ENCODE measurements around the gene CACNA1G.

Gene CACNA1G

DNA sequence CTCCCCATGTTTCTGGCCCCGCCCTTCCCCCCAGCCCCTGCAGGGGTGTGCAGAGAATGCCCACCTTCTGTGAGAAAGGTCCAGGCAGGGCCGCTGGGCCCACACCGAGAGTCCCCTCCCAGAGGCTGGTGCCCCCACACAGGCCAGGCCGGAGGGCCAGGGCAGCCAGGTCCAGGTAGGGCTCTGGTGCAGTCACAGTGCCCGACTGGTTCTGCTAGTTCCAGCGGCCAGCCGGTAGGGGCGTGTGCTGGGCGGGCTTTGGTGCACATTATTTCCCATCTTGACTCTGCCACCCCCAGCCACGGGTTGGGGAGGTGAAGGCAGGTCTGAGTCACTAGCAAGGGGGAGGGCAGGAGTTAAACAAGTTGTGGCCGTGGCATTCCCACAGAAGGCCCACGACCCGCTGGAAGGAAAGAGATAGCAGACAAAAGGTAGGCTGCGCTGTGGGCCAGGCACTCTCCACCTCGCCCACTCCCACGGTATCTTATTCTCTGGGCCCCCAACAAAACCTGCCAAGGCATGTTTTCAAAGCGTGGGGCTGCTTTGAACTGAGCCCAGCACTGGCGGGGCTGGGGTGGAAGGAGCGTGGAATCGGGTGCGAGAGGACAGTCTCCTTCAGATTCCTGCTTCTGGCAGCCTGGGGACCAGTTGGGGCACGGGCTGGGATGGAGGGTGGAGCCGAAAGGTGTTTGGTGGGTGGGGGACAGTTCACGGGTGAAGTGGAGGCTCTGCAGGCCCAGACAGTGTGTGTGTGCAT, 26.1 kb upstream of the CACNA1G start:
- no peak for DNase-seq

DNA sequence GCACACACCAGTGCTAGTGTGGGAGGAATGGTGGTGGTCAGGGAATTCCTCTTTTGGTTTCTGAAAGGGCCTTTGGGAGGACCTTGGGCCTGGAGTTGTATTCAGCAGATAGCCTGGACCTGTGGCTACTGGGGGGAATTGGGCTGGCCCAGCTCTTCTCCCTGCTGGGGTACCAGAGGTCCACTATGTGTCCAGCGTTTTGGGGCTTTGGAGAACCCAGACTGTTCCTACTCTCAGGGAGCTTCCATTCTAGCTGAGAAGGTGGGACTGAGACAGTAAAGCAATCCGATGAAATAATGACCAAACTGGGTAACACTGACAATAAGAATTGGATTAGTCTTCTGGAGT, 25.6 kb upstream of the CACNA1G start:
- no peak for DNase-seq

DNA sequence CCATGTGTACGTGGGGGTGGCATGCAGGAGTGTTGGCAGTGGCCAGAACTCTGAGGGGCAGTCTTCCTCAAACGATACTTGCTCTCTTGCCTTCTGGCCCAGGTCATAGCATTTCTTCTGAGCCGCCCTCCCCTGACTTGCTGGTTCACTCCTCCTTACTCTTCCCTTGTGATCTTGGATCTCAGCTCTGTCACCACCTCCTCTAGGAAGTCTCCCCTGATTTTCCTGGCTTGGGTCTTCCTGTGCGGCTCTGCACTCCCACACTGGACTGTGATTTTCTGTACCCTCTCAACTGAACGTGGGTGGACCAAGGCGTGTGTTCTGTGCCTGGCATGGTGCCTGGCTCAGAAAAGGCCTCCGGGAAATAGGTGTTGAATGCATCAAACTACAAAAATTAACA, 25.1 kb upstream of the CACNA1G start:
- DNase-seq, result no peak

DNA sequence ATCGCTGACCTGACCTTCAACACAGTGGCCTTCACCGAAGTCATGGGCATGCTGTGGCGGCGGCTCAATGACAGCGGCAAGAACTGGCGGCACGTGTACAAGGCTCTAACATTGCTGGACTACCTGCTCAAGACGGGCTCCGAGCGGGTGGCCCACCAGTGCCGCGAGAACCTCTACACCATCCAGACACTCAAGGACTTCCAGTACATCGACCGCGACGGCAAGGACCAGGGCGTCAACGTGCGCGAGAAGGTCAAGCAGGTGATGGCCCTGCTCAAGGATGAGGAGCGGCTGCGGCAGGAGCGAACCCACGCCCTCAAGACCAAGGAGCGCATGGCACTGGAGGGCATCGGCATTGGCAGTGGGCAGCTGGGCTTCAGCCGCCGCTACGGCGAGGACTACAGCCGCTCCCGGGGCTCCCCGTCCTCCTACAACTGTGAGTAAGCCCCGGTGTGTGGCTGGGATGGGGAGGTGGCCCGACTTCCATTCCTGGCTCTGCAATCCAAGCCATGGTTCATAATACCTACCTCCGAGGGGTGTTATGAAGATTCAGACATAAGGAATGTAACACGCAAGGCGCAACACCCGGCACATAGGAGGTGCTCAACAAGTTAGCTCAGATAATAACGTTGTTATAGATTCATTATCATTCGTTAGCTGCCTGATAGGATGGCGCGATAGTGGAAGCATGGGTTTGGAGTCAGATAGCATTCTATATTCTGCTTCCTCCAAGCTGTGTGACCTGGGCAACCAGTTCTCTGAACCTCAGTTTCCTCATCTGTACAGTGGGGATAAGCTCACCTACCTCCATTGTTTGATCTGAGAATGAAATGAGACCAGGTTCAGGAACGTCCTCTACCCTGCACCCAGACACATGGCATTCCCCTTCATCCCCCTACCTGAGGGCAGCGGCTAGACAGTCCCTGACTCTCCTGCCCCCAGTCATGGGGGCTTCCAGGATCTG, 23.6 kb upstream of the CACNA1G start:
- no peak for DNase-seq

DNA sequence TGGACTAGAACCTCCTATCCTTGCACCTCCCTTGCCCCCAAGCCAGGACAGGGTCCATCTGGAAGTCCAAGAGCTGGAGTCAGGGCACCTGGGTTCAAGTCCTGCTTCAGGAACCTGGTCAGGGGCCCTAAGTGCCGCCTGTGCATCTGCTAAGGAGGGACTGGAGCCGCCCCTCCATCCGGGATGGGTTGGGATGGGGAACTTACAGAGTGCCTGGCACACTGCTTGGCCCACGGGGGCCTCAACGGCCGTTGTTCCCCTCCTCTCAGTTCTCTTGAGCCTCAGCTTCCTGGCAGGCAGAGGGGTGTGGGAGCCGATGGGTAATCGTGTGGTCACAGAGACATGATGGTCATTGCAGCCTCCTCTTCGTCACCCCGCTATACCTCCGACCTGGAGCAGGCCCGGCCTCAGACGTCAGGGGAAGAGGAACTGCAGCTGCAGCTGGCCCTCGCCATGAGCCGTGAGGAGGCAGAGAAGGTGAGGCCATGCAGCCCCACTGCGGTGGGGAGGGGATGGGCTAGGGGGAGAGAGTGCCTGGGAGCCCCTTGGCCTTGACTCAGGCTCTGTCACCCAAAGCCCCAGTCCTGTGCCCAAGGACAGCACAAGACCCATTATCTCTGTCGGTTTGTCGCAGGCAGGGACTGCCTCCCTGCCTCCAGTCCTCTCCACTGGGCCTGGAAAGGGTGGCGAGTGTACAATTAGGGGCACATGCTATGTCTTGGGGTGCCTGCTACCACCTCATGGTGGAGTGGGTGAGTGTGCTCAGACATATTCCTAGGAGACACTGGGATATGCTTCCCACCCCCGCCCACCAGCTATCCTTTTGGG, 22.6 kb upstream of the CACNA1G start:
- DNase-seq, result no peak

DNA sequence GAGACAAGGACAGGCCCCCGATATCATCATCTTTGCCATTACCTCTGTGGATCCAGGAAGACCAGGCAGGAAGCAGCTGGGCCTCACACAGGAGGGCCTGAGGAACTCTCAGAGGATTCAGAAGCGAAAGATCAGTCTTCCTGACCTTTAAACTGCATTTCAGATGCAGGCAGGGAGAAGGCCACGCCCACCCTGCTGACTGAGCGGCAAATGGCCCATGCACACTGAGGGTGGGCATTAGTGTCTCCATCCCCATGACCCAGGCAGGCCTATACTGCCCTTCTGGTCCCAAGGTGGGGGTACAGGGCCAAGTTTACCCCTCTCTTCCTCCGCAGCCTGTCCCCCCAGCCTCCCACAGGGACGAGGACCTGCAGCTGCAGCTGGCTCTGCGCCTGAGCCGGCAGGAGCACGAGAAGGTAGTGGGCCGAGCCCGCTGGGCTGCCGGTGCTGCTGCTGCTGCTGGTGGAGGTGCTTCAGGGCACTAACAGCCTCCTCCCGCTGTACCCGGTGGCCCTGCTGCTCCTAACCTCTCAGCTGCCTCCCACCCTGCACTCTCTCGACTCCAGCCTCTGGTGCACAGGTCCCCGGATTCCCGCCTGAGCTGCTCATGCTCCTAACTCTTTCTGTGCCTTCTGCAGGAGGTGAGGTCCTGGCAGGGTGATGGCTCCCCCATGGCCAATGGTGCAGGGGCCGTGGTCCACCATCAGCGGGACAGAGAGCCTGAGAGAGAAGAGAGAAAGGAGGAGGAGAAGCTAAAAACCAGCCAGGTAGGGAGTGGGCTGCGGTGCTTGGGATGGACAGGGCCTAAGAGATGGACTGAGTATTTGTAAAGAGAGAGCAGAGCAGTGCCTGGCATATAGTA, 21.7 kb upstream of the CACNA1G start:
- no peak for DNase-seq

DNA sequence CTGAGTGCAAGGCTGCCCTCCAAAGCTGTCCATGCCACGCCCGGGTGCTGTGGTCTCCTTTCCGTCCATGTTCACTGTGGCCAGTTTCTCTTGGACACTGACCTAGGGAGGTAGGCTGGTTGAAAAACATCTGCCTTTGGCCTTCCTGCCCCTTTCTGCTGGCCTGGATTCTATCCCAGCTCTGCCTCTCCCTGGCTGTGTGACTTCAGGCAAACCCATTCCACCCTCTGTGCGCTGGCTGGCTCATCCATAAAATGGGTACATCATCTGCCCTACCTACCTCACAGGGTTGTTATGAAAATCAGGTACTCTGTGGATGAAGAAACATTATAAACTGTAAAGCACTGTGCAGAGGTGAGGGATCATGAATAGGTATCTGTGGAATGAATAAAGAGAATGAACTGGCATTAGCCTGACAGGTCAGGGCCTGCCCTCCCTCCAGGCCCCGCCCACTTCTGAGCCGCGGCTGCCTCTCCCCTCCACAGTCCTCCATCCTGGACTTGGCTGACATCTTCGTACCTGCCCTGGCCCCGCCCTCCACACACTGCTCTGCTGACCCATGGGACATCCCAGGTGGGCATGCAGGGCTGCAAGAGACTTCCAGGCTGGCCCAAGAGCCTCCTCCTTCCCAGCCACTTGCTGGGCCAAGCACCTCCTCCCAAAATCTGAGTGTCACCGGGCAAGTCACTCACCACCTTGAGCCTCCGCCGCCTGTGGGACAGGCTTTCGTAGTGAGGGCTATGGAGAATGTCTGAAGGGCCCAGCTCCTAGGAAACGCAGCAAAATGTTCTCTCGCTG, 20.6 kb upstream of the CACNA1G start:
- no peak for DNase-seq

DNA sequence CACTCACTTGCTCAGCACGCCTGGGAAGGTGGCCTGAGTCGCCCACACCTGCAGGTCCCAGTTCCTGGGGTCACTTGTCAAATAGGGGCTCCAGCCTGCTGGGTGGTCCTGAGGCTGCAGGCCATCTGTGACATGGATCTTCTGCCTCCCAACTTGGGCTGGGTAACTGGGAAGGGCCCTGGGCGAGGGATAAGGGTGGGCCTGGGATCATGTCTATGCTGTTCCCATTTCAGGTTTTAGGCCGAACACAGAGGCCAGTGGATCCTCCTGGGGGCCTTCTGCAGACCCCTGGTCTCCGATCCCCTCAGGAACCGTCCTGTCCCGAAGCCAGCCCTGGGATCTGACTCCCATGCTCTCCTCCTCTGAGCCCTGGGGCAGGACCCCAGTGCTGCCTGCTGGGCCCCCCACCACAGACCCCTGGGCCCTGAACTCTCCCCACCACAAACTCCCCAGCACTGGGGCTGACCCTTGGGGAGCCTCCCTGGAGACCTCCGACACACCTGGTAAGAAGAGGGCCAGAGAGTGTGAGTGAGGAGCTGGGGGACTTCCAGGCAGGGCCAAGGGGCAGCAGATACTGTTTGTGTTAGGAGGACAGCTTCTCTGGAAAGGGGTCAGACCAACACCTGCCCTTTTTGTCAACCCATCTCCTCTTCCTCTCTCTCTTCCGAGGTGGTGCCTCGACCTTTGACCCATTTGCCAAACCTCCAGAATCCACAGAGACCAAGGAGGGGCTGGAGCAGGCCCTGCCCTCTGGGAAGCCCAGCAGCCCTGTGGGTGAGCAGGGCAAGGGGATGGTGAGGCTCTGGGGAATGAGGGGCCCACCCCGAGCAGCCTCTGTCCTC, 19.7 kb upstream of the CACNA1G start:
- no peak for DNase-seq

DNA sequence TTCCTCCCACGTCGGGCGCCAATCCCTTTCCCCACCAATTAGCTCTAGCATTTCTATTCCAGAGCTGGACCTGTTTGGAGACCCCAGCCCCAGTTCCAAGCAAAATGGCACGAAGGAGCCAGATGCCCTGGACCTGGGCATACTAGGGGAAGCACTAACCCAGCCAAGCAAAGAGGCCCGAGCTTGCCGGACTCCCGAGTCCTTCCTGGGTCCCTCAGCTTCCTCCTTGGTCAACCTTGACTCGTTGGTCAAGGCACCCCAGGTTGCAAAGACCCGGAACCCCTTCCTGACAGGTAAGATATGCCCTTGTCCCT, 19.2 kb upstream of the CACNA1G start:
- no peak for DNase-seq

DNA sequence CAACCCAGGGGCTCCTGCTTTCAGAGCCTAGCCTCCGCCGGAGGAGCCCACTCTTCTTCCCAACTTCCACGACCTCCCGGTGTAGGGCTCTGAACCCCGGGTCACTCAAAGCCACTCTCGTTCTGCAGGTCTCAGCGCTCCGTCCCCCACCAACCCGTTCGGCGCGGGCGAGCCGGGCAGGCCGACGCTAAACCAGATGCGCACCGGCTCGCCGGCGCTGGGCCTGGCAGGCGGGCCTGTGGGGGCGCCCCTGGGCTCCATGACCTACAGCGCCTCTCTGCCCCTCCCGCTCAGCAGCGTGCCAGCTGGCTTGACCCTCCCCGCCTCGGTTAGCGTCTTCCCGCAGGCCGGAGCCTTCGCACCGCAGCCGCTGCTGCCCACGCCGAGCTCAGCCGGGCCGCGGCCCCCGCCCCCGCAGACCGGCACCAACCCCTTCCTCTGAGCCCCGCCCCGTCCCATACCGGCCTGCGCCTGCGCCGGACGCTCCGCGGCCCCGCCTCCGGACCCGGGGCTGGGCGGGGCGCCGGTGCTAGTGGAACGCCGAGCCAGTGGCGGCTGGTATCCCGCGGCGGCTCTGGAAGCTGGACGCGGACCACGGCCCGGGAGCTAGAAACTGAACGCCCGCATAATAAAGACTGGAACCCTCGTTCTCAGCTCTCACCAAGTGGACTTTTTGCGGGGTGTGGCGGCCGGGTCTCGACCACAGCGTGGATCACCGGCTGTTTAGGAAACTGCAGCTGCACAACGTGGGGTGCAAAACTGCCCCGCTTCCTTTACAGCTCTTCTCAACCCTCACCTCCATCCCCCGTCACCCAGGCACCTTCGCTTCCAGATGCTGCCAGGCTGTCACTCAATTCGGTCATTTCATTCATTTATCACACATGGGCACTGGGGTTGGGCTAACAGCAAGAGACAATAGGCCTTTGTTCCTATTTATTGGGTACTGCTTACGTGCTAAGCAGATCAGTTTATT, 18.5 kb upstream of the CACNA1G start:
- DNase-seq, result peak; percentile 73

DNA sequence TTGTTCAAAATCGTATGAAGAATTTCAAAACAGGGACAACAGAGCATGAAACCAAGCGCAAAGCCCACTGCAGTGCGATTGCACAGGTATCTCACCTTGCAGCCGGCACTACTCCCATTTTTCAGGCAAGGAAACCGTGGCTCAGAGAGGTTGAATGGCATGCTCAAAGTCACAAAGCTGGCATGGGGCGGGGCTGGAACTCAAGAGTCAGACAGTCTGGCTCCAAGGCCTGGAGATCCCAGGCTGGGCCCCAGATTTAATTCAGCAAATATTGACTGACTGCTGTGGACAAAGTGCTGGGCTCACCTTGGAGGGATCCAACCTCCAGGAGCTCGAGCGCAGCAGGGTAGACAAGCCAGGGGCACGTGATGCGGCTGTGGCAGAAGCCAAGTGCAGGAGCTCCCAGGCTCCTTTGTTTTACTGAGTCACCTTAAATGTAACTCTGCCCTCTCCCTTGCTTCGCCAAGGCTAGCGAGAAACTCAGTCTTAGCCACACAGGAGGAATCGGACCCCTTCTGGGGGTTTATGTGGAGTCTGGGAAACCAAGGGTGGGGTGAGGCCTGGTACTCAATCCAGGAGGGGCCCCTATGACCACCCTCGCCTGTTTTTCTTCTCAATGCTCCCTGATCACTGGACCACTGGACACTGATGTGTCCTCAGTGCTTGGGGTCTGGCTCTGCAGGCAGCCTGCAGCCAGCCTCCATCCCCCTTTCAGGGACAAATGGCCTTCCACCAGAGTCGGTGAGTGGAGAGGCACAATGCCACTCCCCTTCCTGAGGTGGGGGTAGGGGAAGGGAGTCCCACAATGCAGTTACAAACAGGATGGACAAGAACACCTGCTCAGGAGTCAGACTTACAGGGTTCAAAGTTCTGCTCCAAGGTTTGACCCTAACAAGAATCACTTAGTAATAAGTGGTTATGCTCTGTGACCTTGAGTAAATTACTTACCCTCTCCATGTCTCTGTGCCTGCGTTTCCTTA, 17.4 kb upstream of the CACNA1G start:
- DNase-seq, result no peak

DNA sequence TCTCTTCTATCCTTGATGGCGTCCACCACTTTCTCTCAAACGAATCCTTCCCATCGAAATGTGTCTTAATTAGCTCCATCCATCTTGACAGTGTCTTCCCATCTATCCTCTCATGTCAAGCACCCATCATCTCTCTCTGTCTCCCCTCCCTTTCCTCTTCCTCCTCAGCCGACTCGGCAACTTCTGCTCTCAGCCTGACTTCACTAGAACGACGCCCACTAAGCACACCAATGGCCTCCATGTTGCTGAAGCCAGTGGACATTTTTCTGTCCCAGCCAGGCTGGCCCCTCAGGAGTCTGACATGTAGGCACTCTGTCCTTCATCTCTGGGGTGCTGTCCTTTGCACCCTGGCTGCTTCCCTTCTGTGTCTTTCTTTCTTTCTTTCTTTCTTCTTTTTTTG, 16.0 kb upstream of the CACNA1G start:
- DNase-seq, result no peak

DNA sequence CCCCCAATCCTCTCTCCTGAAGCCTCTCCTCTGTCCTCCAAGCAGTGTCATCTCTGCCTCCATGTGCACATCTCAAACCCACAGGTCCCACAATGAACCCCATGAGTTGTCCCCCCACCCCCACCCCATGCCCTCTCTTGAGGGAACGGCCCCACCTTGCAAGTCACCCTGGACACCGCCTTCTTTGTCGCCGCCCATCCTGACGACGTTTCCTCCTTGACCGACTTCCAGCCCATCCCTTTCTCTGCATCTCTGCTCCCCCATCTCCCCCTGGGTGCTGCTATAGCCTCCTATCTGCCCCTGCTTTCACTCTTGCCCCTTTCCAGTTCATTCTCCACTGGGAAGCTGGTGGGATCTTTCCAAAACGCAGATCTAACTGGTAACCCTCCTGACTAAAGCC, 15.2 kb upstream of the CACNA1G start:
- DNase-seq, result no peak

DNA sequence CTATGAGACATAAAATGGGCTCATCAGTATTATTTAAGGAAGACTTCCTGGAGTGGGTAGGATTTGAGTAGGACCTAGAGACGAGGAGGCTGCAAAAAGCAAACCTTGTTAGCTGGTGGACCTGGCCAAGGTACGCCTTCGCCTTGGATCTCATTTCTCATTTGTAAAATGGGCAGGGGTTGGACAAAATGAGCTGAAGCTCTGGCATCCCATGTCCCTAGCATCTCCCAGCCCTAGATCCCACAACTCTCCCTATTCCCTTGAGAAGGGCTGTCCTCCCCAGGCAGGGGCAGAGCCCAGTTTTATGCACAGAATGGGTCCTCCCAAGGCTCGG, 13.8 kb upstream of the CACNA1G start:
- DNase-seq, result no peak

DNA sequence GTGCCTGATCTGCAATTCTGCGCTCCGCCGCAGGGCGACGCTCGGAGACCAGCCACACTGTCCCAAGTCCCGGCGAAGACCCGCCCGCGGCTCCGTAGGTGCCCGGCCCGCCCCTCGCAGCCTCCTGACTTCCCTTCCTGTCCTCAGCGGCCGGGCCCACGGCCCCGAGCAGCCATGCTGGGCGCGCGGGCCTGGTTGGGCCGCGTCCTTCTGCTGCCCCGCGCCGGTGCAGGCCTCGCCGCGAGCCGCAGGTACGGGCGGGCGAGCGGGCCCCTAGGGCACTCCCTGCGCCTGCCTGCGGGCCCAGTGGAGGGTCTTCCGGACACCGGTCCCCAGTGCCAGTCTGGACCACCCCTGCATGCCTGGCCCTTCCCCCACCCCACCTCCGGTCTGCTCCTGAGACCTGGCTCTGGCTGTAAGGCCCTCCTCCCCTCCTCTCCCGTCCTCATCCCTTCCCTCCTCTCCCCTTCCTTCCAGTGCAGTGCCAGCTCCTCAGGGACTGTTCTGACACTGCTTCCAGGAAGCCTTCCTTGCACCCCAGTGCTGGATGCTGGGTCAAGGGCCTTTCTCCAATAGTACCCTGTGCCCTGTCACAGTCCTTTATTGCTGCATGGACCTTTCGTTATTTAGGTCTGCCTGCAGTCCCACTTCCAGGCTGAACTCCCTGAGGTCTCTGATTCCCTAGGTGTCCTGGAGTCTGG, 13.3 kb upstream of the CACNA1G start, which contains the start of gene SPATA20:
TSS of gene SPATA20 (plus strand) at position 140 of the 701 bp plus-strand sequence. CDS start at position 175, 35 bp downstream.
- peak; percentile 89 for DNase-seq

DNA sequence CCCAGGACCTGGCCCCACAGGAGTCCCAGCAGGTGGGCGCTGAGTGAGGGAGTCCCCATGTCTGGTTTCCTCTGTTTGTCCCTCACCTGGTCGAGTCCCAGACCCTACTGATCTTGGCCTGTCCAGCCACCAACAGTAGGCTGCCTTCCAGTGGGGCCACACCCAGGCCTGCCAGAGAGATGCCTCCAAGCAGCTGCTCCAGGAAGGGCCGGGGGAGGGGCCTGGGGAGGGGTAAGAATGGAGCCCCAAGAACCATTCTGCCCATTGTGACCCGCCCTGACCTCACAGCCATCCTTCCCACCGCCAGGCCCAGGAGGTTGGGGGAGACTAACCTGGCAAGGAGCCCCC, 12.8 kb upstream of the CACNA1G start:
- no peak for DNase-seq

DNA sequence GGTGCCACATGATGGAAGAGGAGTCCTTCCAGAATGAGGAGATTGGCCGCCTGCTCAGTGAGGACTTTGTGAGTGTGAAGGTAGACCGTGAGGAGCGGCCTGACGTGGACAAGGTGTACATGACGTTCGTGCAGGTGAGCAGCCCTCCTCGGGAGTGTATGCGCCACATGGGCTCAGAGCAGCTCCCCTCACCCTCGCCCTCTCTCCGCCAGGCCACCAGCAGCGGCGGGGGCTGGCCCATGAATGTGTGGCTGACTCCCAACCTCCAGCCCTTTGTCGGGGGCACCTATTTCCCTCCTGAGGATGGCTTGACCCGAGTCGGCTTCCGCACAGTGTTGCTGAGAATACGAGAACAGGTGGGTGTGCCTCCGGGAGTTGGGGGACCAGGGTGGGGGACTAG, 11.7 kb upstream of the CACNA1G start:
- no peak for DNase-seq

All from CD4-positive, alpha-beta T cell treated with Interleukin-15 for 1 hour (primary cell).